Effector memory CD4-positive, alpha-beta T cell (primary cell): ENCODE measurements around the gene SPAG16.

Source experiments
- DNase-seq, 3 donors: peaks; one replicate each; pipeline ENCODE4 v3.0.0-alpha.2; 2020
- H3K27ac ChIP-seq: 2 replicates; pipeline ENCODE4 v1.7.0; 2013; ENCODE audit warnings: mild to moderate bottlenecking, low read length, moderate library complexity; ENCODE audit not compliant: insufficient read depth, poor library complexity, severe bottlenecking
- H3K27me3 ChIP-seq: replicated peaks from 2 replicates; pipeline ENCODE4 v1.7.0; 2013; ENCODE audit warnings: mild to moderate bottlenecking, low read length; ENCODE audit not compliant: insufficient read depth, control insufficient read depth, poor library complexity, severe bottlenecking
- H3K36me3 ChIP-seq: 2 replicates; pipeline ENCODE4 v1.7.0; 2013; ENCODE audit warnings: mild to moderate bottlenecking, low read length, moderate library complexity; ENCODE audit not compliant: control insufficient read depth, insufficient read depth
- H3K4me1 ChIP-seq: 2 replicates; pipeline ENCODE4 v1.7.0; 2013; ENCODE audit warnings: low read length, mild to moderate bottlenecking; ENCODE audit not compliant: control insufficient read depth, insufficient read depth, poor library complexity, severe bottlenecking
- H3K4me3 ChIP-seq: 2 replicates; pipeline ENCODE4 v1.7.0; 2013; ENCODE audit warnings: low read length, low read depth, mild to moderate bottlenecking; ENCODE audit not compliant: insufficient read depth, poor library complexity, severe bottlenecking
- H3K9me3 ChIP-seq: 2 replicates; pipeline ENCODE4 v1.7.0; 2013; ENCODE audit warnings: mild to moderate bottlenecking, low read length, moderate library complexity; ENCODE audit not compliant: control insufficient read depth

SPAG16 gene

DNA sequence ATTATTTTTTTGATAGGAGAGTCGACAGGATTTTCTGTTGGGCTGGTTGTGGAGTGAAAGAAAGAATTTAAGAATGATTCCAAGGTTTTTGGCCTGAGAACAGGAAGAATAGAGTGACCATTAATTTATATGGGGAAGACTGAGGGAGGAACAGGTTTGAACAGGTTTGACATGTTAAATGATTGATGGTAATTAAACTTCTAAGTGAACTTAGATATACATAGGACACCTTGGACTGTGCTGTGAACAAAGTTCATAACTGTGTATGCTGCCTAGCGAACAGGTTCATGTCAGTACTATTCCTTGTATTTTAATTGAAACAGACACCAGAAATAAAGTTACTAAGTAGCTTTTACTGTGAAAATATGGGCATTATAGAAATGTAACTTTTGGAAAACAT lies 212.0 kb downstream of the SPAG16 start:
- H3K27ac ChIP-seq, result no peak overlapping the region
- H3K27me3 ChIP-seq, result no peaks in the 10 kb centered on the region
- no peak for DNase-seq
- no peaks in the 10 kb centered on the region for H3K4me1 ChIP-seq
- no peaks in the 10 kb centered on the region for H3K36me3 ChIP-seq
- H3K4me3 ChIP-seq, result no peak overlapping the region
- H3K9me3 ChIP-seq, result no peaks in the 10 kb centered on the region

DNA sequence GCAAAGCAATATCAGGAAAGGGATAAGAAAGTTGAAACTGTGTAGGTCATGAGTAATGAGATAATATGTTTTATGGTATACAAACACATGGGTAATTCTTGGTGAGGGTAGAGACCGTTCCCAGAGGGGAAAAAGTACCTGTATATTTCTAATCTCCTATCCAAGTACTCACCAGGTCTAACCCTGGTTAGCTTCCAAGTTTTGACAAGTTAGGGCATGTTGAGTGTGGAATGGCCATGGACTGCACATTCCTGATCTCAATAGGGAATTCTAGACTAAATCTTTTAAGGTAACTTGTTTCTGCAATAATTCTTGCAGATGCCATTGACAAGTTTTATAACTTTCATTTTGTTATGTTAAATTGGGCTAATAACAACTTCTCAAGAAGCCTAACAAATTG lies 216.6 kb downstream of the SPAG16 start:
- Histone ChIP-seq H3K4me3 (no peak overlapping the region), H3K27ac (no peak overlapping the region), H3K36me3 (no peaks in the 10 kb centered on the region), H3K9me3 (no peaks in the 10 kb centered on the region), H3K4me1 (no peaks in the 10 kb centered on the region), H3K27me3 (no peaks in the 10 kb centered on the region)
- no peak for DNase-seq

DNA sequence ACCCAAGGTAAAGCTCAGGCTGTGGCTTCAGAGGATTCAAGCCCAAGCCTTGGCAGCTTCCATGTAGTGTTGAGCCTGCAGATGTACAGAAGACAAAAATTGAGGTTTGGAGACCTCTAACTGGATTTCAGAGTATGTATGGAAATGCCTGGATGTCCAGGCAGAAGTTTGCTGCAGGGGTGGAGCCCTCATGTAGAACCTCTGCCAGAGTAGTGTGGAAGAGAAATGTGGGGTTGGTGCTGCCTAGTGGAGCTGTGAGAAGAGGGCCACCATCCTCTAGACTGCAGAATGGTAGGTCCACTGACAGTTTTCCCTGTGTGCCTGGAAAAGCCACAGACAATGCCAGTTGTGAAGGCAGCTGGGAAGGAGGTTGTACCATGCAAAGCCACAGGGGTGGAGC lies 239.9 kb downstream of the SPAG16 start:
- H3K36me3 ChIP-seq, result no peaks in the 10 kb centered on the region
- H3K4me3 ChIP-seq, result no peak overlapping the region
- no peaks in the 10 kb centered on the region for H3K4me1 ChIP-seq
- H3K27me3 ChIP-seq, result no peaks in the 10 kb centered on the region
- H3K27ac ChIP-seq, result no peak overlapping the region
- peaks cover 4% of the 10 kb centered on the region for H3K9me3 ChIP-seq
- no peak for DNase-seq

DNA sequence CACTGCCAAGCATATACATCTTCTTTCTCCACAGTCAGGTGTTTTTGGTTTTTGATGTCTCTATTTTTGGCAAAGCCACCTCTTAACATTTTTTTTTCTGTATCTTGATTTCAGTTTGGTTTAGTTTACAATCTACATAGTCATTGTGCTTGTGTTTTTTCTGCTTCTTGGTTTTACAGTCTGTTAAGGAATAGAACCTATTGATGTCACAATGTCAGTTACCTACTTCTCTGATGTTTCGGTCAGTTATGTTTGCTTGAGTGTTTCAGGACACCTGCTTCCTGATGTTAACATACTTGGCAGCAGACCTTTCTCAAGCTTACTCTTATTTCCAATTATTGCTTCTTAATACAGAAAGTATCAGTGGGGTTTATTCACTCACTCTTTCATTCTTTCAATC lies 253.3 kb downstream of the SPAG16 start:
- H3K27me3 ChIP-seq, result no peaks in the 10 kb centered on the region
- H3K36me3 ChIP-seq, result no peaks in the 10 kb centered on the region
- no peak for DNase-seq
- H3K4me3 ChIP-seq, result no peak overlapping the region
- no peaks in the 10 kb centered on the region for H3K4me1 ChIP-seq
- no peaks in the 10 kb centered on the region for H3K9me3 ChIP-seq
- no peak overlapping the region for H3K27ac ChIP-seq

- Histone ChIP-seq H3K4me3 (no peak overlapping the region), H3K27me3 (no peaks in the 10 kb centered on the region), H3K36me3 (no peaks in the 10 kb centered on the region), H3K9me3 (no peaks in the 10 kb centered on the region), H3K27ac (no peak overlapping the region), H3K4me1 (no peaks in the 10 kb centered on the region)
- no peak for DNase-seq
Measured at GRCh38 chr2:213544940-213545339, 260.7 kb downstream of the SPAG16 start.

GRCh38 chr2:213545481-213545880 lies 261.2 kb downstream of the SPAG16 start:
- DNase-seq, result no peak
- H3K27me3 ChIP-seq, result no peaks in the 10 kb centered on the region
- no peaks in the 10 kb centered on the region for H3K36me3 ChIP-seq
- no peaks in the 10 kb centered on the region for H3K4me1 ChIP-seq
- no peak overlapping the region for H3K27ac ChIP-seq
- H3K4me3 ChIP-seq, result no peak overlapping the region
- H3K9me3 ChIP-seq, result no peaks in the 10 kb centered on the region

DNA sequence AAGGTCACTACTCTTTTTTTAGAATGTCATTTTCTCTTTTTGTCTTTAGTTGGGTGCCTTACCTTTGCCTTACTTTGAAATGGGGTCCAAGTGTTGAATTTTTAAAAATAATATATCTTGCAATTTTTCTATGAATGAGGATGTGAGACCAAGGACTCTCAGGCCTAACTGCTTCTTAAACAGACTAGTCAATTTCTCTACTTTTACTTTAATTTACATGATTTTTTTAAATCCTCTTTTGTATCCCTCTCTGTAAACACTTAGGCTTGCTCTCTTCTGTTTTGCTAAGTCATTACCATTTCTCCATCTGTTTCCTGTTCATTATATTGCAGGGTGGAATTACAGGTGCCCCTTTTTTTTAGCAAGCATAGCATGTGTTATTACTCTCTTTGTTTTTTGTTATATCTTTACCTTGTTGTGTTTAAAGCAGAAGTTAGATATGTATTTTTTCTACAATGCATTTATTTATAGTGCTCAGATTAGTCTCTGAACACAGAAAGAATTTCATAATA lies 261.8 kb downstream of the SPAG16 start:
- no peaks in the 10 kb centered on the region for H3K36me3 ChIP-seq
- no peaks in the 10 kb centered on the region for H3K4me1 ChIP-seq
- H3K9me3 ChIP-seq, result no peaks in the 10 kb centered on the region
- H3K27ac ChIP-seq, result no peak overlapping the region
- no peak overlapping the region for H3K4me3 ChIP-seq
- no peaks in the 10 kb centered on the region for H3K27me3 ChIP-seq
- no peak for DNase-seq

DNA sequence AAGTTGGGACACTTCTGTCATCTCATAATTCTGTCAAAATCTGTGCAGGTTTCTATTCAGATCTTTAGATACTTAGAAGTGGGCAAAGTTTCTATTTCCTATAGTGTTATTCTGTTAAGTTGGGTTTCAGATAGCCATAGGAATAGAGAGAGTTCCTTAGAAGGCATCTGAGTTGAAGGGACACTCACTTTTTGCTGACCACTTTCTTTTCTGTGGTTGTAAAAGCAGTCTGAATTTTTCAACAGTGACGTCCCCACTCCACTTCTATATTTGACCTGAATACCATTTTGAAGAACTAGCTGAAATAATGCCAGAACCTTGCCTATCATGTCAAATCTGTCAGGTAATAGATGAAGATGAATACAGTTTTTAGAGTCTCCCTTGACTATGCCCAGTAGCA lies 267.3 kb downstream of the SPAG16 start:
- H3K4me1 ChIP-seq, result no peaks in the 10 kb centered on the region
- no peak overlapping the region for H3K4me3 ChIP-seq
- no peaks in the 10 kb centered on the region for H3K27me3 ChIP-seq

GRCh38 chr2:213559053-213559452 lies 274.8 kb downstream of the SPAG16 start:
- no peaks in the 10 kb centered on the region for H3K4me1 ChIP-seq
- no peak for DNase-seq
- H3K4me3 ChIP-seq, result no peak overlapping the region
- no peaks in the 10 kb centered on the region for H3K27me3 ChIP-seq
- no peaks in the 10 kb centered on the region for H3K36me3 ChIP-seq
- no peak overlapping the region for H3K27ac ChIP-seq
- no peaks in the 10 kb centered on the region for H3K9me3 ChIP-seq

More for the DNA sequence above, 267.3 kb downstream of the SPAG16 start:
- no peak for DNase-seq
- H3K36me3 ChIP-seq, result no peaks in the 10 kb centered on the region
- H3K27ac ChIP-seq, result no peak overlapping the region
- H3K9me3 ChIP-seq, result no peaks in the 10 kb centered on the region

GRCh38 chr2:213561759-213562158 lies 277.5 kb downstream of the SPAG16 start:
- H3K4me3 ChIP-seq, result no peak overlapping the region

More at GRCh38 chr2:213561759-213562158, 277.5 kb downstream of the SPAG16 start:
- no peak for DNase-seq
- no peaks in the 10 kb centered on the region for H3K36me3 ChIP-seq
- no peaks in the 10 kb centered on the region for H3K4me1 ChIP-seq
- H3K9me3 ChIP-seq, result no peaks in the 10 kb centered on the region
- no peaks in the 10 kb centered on the region for H3K27me3 ChIP-seq
- H3K27ac ChIP-seq, result no peak overlapping the region
